ENCODE data around the gene SENP5. TPM values are rescaled to one million over a fixed set of nuclear protein-coding genes. Genes with fewer than 3 reads are reported as not detected.

Gene SENP5
- total and polyA plus RNA-seq, 2 of the 8 experiments (the other 6 are each of a cell fraction or from before 2014, with no cell fraction given) = 6.7 to 27.3 TPM

DNA sequence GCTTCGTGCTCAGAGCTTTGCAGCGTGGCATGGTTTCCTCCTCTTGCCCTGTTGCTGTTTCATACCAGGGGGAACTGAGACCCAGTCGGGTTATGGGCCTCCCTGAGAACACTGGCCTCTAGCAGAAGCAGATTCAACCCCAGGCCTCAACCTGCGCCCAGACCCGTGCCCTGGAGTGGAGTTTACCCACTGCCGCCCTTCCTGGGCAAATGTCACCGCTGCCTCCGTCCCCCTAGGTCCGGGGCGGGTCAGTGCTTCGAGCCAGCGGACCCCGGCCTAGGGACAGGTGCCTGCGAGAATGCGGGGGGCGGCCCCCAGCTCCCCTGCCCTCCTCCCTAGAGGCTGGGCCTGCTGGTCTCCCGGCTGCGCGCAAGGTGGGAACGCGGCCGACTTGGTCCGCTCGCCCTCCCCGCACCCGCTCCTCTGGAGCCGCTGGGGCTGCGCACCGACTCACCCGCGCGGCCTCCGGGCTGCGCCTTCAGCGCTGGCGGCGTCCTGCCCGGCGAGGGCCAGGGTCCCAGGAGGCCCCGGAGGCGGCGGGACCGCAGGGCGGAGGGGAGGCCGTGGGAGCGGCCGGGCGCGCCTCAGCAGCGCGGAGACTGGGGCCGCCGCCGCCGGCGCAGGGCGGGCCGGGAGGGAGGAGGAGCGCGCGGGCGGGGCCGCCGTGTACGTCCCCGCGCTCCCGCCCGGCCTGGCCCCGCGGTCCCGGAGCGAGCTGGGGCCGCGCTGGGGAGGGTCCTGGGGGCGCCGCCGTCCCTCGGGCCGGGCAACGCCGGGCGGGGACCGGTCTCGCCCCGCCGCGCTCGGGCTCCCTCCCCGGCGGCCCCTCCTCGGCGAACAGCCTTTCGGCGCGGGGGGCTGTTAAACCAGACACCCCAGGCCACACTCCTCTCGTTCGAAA lies 100.8 kb downstream of the SENP5 start, which contains the start of gene PIGZ (continued):
- TF ChIP-seq BRCA1 (IDR thresholded peaks at IDR 0.05; ENCODE audit: low read depth, low read length) (no peak), KDM1A (IDR thresholded peaks at IDR 0.05; ENCODE audit: borderline replicate concordance, low read length) (no peak), RXRA (IDR thresholded peaks at IDR 0.05; ENCODE audit: insufficient read depth, low read depth, low read length) (no peak), MAFK (IDR thresholded peaks at IDR 0.05; ENCODE audit: low read depth, low read length) (no peak), EZH2 (IDR thresholded peaks at IDR 0.05; ENCODE audit: low read depth, low read length, severe bottlenecking) (peak; percentile 67), GABPA (IDR thresholded peaks at IDR 0.05; ENCODE audit: borderline replicate concordance, insufficient read depth, low read length) (peak; percentile 28; the same call in 1 of the 2 replicates), CHD2 (IDR thresholded peaks at IDR 0.05; ENCODE audit: low read length) (no peak)
